ENCODE data around the gene MOB3B.
A peak's percentile ranks its signal among the peaks of the same experiment; 100 is the strongest.

MOB3B gene

DNA sequence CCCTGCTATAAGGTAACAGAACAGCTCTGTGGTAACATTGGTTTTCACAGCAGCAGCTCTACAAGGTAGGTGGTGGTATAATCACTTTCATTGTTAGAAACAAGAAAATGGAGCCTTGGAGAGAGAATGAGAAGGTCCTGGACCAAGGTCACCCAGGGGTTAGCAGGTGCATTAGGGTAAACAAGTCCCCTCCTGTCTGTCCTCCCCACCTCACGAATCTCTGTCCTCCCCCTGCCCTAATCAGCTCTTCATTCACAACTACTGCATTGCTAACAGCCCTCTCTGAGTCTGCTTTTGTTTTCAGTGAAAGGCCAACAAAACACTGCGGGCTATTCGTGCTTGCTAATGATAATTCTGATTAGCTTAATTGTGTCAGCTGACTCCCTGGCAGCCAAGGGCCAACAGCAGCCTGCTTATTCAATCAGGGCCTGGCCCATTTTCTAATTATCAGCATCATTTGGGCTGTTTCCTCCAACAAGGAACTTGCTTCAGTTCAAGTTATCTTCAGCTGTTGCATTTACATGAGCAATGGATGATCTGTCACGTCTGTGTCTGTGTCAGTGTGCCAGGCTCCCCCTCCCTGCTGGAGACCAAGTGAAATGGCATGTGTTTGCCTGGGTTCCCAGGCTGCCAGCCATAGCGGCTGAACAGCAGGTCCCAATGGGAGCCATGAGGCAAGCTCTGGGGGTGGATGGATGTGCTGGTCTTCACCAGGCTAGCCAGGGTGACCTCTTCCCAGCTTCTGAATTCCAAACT lies 176.0 kb downstream of the MOB3B start:
- no peak for DNase-seq

- DNase-seq: no peak
Measured at GRCh38 chr9:27353166-27353473, 176.5 kb downstream of the MOB3B start.

- peak; percentile 26 to 67 for DNase-seq
Measured at GRCh38 chr9:27352457-27353165, 177.0 kb downstream of the MOB3B start.

DNA sequence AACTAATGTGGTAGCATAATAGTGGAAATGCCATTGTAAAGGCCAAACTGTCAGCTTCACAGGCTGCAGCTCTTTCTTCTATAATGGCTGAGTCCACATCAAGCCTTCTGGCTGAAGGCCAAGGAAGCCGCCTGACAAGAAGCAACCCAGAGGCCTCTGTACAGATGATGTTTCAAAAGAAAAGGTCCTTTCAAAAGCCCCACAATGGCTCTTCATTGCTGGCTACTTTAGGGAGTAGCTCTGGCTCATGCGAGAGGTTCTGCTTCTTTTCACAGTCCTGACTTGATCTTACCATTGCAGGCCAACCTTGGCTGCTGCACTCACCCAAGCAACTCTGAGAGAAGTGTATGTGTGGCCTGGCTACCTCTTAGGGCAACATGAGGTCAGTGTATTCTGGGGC lies 178.2 kb downstream of the MOB3B start:
- DNase-seq: no peak

DNA sequence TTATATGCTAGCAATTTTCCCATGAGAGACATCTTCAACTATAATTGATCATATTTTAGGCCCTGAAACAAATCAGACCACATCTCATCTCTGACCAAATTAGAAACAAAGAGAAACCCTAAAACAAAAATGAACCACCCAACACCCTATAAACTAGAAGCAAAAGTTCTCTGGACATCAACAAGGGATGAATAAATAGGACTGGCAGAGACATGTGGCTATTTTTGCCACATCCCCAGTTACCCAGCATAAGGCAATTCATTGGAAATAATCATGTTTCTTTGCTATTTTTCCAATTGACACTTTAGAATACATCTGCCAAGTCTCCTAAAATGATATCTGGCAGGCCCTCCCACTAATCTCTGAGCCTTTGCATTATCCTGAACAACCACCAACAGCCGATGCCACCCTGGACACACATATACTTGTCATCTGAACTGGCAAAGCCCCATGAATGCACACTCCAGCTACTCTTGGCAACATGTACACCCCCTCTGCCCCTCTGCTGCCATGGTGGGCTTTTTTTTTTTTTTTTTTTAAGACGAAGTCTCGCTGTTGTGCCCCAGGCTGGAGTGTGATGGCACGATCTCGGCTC lies 179.1 kb downstream of the MOB3B start:
- no peak for DNase-seq

GRCh38 chr9:27349698-27350080 lies 179.9 kb downstream of the MOB3B start:
- DNase-seq: no peak

- no peak for DNase-seq
Measured at GRCh38 chr9:27348785-27349697, 180.6 kb downstream of the MOB3B start.

- DNase-seq: peak; percentile 15 to 25
Measured at GRCh38 chr9:27347889-27348288, 181.7 kb downstream of the MOB3B start.

GRCh38 chr9:27344776-27345175 lies 184.8 kb downstream of the MOB3B start:
- no peak for DNase-seq

DNA sequence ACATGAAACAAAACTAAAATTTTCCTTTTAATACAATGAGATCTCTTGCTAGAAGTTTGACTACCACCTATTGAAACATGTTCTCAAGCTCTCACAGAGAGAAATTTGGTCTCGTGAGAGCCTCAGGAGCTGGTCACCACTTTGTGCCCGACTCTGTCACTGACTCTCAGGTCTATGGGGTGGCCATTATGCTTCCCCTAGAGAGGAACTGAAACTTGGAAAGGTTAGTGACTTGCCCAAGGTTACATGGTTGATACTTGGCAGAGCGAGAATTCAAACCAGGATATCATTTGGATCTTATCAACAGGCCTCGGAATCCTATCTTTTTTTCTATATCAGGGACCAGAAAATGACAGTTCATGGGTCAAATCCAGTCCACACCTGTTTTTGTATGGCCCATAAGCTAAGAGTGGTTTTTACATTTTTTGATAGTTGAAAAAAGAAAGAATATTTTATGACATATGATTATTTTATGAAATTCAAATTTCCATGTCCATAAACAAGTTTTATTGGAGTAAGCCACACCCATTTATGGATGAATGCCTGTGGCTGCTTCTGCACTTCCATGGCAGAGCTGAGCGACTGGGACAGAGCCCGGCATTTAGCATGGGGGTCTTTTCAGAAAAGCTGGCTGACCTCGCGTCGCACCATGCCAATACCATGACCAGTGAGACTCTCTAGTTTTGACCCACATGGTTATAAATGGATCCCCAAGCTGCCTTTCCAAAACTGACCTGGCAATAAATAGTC lies 187.9 kb downstream of the MOB3B start:
- DNase-seq: peak in 1 of 2 donors; percentile 22

DNA sequence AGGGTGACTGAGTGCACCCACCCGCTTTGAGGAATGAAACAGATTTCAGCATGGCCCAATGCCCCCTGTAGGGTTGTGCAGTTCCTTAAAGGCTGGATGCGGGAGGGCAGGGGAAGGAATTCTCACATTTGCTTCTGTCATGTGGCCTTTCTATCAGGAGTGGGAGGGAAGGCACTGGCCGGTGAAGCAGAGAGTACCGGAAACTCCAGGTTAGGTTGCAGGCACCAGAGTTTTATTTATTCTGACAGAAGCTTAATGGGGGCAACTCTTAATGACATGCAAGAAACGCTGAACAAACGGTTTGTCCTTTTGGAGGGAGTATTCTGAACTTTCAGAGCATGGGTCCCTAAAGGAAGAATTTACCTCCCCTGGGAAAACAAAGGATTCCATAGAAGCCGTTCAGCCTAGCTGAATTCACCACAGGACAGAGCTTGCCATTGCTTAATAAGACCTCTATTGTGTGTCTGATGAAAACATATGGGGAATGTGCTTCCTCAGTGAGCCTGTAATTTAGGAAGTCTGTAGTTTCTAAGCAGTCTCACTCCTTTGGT lies 188.6 kb downstream of the MOB3B start:
- no peak for DNase-seq

DNA sequence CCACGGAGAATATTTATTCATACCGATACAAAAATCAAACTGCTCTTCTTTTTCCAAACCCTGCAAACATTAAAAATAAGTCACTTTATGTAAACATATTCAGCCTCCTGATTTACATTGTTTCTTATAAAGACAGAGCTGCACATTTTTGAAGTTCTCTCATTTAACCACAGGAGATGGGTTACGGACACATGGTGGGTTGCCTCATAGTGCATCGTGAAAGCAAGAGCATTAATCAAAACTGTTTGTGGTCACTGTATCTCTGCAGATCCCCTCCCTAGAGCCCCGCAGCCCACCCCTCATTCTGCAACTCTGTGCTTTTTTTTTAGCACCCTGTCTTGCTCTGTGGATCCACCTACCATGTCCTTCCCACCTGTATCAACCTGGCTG lies 189.3 kb downstream of the MOB3B start:
- DNase-seq: no peak

DNA sequence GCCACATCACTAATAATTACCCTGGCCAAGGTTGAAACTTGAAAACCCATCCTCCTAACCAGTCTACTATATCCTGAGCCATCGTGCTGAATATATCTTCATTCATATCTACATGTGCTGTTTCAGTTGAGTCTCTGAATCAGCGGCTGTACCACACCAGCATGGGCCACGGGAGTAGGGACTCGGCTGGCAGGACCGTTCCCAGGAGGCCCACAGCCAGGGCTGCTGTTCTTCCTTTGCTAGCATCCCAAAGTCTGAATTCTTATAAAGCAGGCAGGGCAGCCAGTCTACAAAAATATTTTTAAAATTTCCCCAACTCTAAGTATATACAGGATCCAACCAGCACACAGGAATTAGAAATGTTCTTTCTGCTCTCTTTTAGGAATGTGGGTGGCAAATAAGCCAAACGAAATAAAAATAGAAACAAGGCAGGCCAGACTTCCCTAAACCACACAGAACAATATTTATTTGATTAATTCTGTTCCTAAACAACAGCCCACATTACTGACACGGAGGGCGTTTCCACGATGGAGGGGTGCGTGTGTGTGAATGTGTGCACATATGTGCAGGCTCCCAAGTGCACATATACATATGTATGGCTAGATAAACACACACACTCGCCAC lies 189.8 kb downstream of the MOB3B start:
- no peak for DNase-seq

GRCh38 chr9:27338527-27338903 lies 191.1 kb downstream of the MOB3B start:
- no peak for DNase-seq

DNA sequence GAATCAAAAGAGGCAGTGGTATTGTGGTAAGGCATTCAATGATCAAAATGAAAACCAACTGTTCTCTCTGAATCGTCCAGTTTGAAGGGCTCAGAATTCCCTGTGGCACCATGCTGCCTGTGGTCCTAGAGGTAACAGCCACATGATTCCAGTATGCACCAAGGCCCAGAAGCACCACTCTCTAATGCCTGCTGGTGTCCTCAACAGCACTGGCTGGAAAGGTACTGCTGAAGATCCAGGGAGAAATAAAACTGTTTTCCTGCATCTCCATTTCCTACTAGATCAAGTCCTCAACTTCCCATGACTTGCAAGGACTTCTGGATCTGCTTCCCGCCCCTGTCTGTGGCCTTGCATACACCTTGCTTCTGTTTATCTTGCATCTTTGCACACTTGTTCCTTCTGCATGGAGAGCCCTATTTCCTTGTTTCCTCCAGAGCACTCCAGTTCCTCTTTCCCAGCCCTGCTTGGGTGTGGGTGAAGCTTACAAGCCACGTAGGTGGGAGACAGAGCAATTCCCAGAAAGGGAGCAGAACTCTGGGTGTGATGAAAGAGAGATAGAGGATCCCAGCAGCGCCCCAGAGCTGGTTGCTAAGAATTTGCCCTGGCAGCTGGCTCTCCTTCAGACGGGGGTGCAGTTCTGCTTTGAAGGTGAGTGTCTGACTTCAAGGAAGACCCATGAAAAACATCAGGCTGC lies 191.6 kb downstream of the MOB3B start:
- DNase-seq: peak; percentile 7 to 58

- no peak for DNase-seq
Measured at GRCh38 chr9:27337236-27337635, 192.4 kb downstream of the MOB3B start.

DNA sequence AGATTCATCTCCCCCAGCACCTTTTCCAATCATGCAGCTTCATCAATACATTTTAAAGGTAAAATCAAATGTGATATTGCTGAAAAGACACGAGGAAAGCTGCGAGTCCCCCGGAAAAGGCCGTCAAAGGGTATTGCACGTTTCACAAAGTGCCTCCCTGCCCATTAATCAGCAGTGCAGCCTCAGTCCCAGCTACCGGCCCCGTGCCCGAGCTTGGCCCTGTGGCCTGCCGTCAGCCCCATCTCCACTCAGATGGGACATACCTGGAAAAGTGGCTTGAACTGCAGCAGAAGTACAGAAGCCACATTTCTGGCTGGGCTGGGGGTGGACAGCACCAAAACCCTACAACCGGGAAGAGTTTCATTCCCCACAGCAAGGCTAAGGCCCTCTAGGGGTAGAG lies 192.8 kb downstream of the MOB3B start:
- DNase-seq: no peak

GRCh38 chr9:27336126-27336525 lies 193.5 kb downstream of the MOB3B start:
- no peak for DNase-seq

GRCh38 chr9:27335075-27335474 lies 194.5 kb downstream of the MOB3B start:
- DNase-seq: peak; percentile 5 to 56

DNA sequence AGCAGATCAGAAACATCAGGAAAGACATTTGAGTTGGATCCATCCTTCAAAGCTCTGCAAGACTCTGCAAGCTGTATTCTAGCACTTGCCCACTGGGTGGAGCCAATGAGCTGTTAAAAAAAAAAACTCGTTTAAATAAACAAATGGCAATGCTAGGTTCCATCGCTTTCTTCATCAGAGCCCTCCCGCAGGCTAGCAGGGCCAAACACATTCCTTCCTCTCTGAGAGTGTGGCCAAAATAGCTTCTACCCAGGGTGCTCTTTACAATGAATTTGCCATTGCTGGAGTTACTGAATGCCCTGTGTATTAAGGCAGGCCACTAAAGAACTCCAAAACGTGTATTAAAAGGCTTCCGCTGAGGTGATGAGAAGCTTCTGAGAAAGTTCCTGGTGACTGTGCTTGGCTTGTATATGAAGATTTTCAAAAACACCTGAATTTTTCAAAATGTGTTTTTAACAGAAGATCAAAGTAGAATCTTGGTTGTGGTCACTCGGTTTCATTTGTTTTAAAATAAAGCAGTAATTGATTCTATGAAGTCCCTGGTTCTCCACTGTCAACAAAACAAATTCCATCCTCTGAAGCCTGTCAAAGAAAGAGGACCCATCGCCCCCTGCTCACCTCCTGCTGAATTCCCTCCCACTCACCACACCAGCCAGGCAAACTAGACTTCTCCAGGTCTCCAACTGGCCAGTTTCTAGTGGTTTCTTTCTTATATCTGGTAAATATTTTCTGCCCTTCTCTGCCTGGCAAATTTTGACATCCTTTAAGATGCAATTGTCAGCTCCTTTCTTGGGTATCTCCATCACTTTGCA lies 196.2 kb downstream of the MOB3B start:
- peak; percentile 48 to 57 for DNase-seq

All from CD4-positive, alpha-beta T cell treated with Interferon alpha-2 for 1 hour (primary cell).